Uterus (tissue), 4 donors: ENCODE data around the gene PYGB. TPM values are rescaled to one million over a fixed set of nuclear protein-coding genes. Genes with fewer than 3 reads are reported as not detected.

ENCODE experiments used
- DNase-seq, 2 donors: peaks; one replicate each; pipeline ENCODE4 v3.0.0-alpha.2; 2019 to 2020
- H3K27ac ChIP-seq, 2 donors: fragments of 200-600 bp; sonication (generic); 1 replicate in 1 of 2; 2 replicates in 1 of 2; pipeline ENCODE4 v1.5.1; 2016 to 2018
- H3K27me3 ChIP-seq, 2 donors: fragments of 200-600 bp; sonication (generic); one replicate each; pipeline ENCODE4 v1.5.1; 2018 to 2019; ENCODE audit warnings: control low read depth in 1 of 2
- H3K36me3 ChIP-seq, 2 donors: fragments of 200-600 bp; sonication (generic); one replicate each; pipeline ENCODE4 v1.5.1; 2019; ENCODE audit warnings: control low read depth in 1 of 2
- H3K4me1 ChIP-seq, 2 donors: fragments of 200-600 bp; sonication (generic); one replicate each; pipeline ENCODE4 v1.5.1; 2018 to 2019; ENCODE audit warnings: control low read depth in 1 of 2
- H3K4me3 ChIP-seq, 2 donors: fragments of 200-600 bp; sonication (generic); 1 replicate in 1 of 2; 2 replicates in 1 of 2; pipeline ENCODE4 v1.5.1; 2018 to 2019; ENCODE audit warnings: mild to moderate bottlenecking in 1 of 2
- H3K9me3 ChIP-seq, 2 donors: fragments of 200-600 bp; sonication (generic); one replicate each; pipeline ENCODE4 v1.5.1; 2019; ENCODE audit warnings: control low read depth in 1 of 2
- CTCF ChIP-seq, 4 experiments: fragments of 200-600 bp in 2 of 4; fragments of 450-650 bp in 2 of 4; sonication (generic) in 2 of 4; IDR thresholded peaks; one replicate each; pipeline ENCODE4 v1.5.1; 2016 to 2019; ENCODE audit warnings: antibody characterized with exemption in 4 of 4, mild to moderate bottlenecking in 2 of 4, moderate library complexity in 1 of 4
- POLR2A ChIP-seq, 2 donors: fragments of 450-650 bp; IDR thresholded peaks; one replicate each; pipeline ENCODE4 v1.6.1; 2016; ENCODE audit warnings: antibody characterized with exemption in 2 of 2, mild to moderate bottlenecking in 1 of 2, moderate library complexity in 1 of 2
- intact Hi-C: fragments of 100-400 bp; cut with DNase I; formaldehyde crosslinking; loops from one replicate; pipeline ENCODE4 v1.15.1; 2023; ENCODE audit warnings: low total_unique reads
- total RNA-seq, 4 donors: library from RNA; depleted of rRNA in 3 of 4; stranded (reverse); fragments of >200 nt in 3 of 4; gene quantifications; one replicate each; pipeline versions ENCODE4 v1.1.0 to v1.2.4, GENCODE V29; 2014 to 2023
- donor health status: DM: yes; HTN: yes; CAD: no.

PYGB gene
- total RNA-seq, 4 donors from 2014 or later, result 26.2 to 87.9 (median 49.8) TPM

GRCh38 chr20:25301357-25301920, 53.6 kb downstream of the PYGB start:
- Histone ChIP-seq H3K9me3 (no peaks in the 10 kb centered on the region), H3K36me3 (no peaks in the 10 kb centered on the region), H3K4me3 (no peak overlapping the region), H3K4me1 (no peaks in the 10 kb centered on the region), H3K27me3 (no peaks in the 10 kb centered on the region), H3K27ac (no peak overlapping the region)
- intact Hi-C loops, result no loop called here
- no peak for TF ChIP-seq POLR2A (IDR thresholded peaks at IDR 0.05)
- TF ChIP-seq CTCF (IDR thresholded peaks at IDR 0.05), result no peak
- no peak for DNase-seq

DNA sequence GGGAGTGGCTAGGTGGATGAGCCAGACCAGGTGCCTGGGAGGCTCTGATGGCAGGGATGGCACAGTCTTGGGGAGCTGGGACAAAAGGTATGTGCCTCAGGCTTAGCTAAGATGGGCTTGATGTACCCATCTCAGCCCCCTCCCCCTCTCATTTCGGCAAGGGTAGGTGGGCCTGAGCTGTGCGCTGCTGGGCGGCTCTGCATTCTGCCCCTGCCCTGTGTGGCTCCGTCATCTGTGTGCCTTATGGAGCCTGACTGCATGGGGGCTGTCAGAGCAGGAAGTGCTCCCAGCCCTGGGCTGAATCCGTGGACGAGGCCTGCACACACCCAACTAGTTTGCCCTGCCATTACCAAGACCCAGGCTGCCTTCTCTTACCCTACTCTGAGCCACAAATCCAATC, 54.7 kb downstream of the PYGB start:
- DNase-seq, result no peak

DNA sequence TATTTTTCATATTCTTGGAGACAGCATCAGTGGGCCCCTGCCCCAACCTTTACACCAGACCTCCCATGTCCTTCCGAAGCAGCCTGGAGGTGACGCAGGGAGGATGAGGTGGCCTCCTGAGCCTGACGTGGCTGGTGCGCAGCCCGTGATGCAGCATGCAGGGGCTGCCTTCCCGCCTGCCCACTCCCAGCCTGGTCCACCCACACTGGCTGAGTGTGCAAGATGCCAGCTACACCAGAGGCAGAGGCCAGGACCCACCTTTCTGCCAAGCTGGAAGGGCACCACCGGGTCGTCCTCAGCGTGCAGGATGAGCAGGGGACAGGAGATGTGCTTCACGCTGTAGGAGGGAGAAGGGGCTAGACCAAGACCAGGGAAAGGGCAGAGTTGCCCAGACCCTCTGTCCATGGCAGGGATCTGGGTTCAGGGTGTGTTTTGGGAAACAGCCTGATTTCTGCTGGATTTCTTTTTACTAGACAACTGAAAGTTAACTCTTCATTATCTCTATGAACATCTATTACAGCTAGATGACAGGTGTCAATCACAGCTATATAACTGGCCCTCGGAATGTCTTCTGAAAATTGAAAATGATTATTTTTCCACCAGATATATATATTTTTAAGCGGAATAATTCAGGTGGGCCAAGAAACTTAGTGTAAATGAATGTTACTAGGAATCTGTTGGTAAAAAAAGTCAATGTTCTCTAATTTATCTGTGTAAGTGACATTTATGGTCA, 55.6 kb downstream of the PYGB start:
- Histone ChIP-seq H3K36me3 (no peaks in the 10 kb centered on the region), H3K27me3 (no peaks in the 10 kb centered on the region), H3K9me3 (no peaks in the 10 kb centered on the region), H3K4me3 (no peak overlapping the region), H3K4me1 (no peaks in the 10 kb centered on the region), H3K27ac (no peak overlapping the region)
- intact Hi-C loops, result no loop called here
- TF ChIP-seq CTCF (IDR thresholded peaks at IDR 0.05) (no peak), POLR2A (IDR thresholded peaks at IDR 0.05) (no peak)
- no peak for DNase-seq

More for the DNA sequence above, 54.7 kb downstream of the PYGB start:
- H3K27me3 ChIP-seq, result no peaks in the 10 kb centered on the region
- H3K27ac ChIP-seq, result no peak overlapping the region
- intact Hi-C loops, result no loop called here
- no peak overlapping the region for H3K4me3 ChIP-seq
- no peaks in the 10 kb centered on the region for H3K9me3 ChIP-seq
- TF ChIP-seq CTCF (IDR thresholded peaks at IDR 0.05), result no peak
- TF ChIP-seq POLR2A (IDR thresholded peaks at IDR 0.05), result no peak
- no peaks in the 10 kb centered on the region for H3K4me1 ChIP-seq
- no peaks in the 10 kb centered on the region for H3K36me3 ChIP-seq

- intact Hi-C loops, result no loop called here
- no peaks in the 10 kb centered on the region for H3K36me3 ChIP-seq
Observed at GRCh38 chr20:25304025-25304549, 56.2 kb downstream of the PYGB start.

More at GRCh38 chr20:25304025-25304549, 56.2 kb downstream of the PYGB start:
- H3K27me3 ChIP-seq, result no peaks in the 10 kb centered on the region
- TF ChIP-seq CTCF (IDR thresholded peaks at IDR 0.05) (no peak), POLR2A (IDR thresholded peaks at IDR 0.05) (no peak)
- H3K4me3 ChIP-seq, result no peak overlapping the region
- no peak overlapping the region for H3K27ac ChIP-seq
- no peaks in the 10 kb centered on the region for H3K4me1 ChIP-seq
- DNase-seq, result no peak
- H3K9me3 ChIP-seq, result no peaks in the 10 kb centered on the region
